Measurements from ENCODE around the gene SDK1.

The SDK1 gene

GRCh38 chr7:4076701-4077294, 775.7 kb downstream of the SDK1 start:
- Histone ChIP-seq H3K27me3 (replicated peaks; ENCODE audit: control insufficient read depth, insufficient read depth, low read length, poor library complexity, severe bottlenecking) (no peaks in the 10 kb centered on the region), H3K27ac (ENCODE audit: insufficient read depth, low read length, poor library complexity, severe bottlenecking) (no peak overlapping the region), H3K9me3 (ENCODE audit: control insufficient read depth, low read length) (no peaks in the 10 kb centered on the region), H3K4me1 (ENCODE audit: control insufficient read depth, insufficient read depth, low read length, poor library complexity, severe bottlenecking) (no peaks in the 10 kb centered on the region), H3K36me3 (ENCODE audit: control insufficient read depth, insufficient read depth, low read length) (no peaks in the 10 kb centered on the region), H3K4me3 (ENCODE audit: insufficient read depth, low read depth, low read length, poor library complexity, severe bottlenecking) (no peak overlapping the region)
- no peak for DNase-seq

GRCh38 chr7:4077980-4078379, 776.9 kb downstream of the SDK1 start:
- Histone ChIP-seq H3K9me3 (ENCODE audit: control insufficient read depth, low read length) (no peaks in the 10 kb centered on the region), H3K27me3 (replicated peaks; ENCODE audit: control insufficient read depth, insufficient read depth, low read length, poor library complexity, severe bottlenecking) (no peaks in the 10 kb centered on the region), H3K36me3 (ENCODE audit: control insufficient read depth, insufficient read depth, low read length) (no peaks in the 10 kb centered on the region), H3K27ac (ENCODE audit: insufficient read depth, low read length, poor library complexity, severe bottlenecking) (no peak overlapping the region), H3K4me3 (ENCODE audit: insufficient read depth, low read depth, low read length, poor library complexity, severe bottlenecking) (no peak overlapping the region), H3K4me1 (ENCODE audit: control insufficient read depth, insufficient read depth, low read length, poor library complexity, severe bottlenecking) (no peaks in the 10 kb centered on the region)
- DNase-seq: no peak

GRCh38 chr7:4078580-4078979, 777.5 kb downstream of the SDK1 start:
- no peaks in the 10 kb centered on the region for H3K36me3 ChIP-seq (ENCODE audit: control insufficient read depth, insufficient read depth, low read length)
- H3K4me3 ChIP-seq (ENCODE audit: insufficient read depth, low read depth, low read length, poor library complexity, severe bottlenecking): no peak overlapping the region
- DNase-seq: no peak
- no peaks in the 10 kb centered on the region for H3K4me1 ChIP-seq (ENCODE audit: control insufficient read depth, insufficient read depth, low read length, poor library complexity, severe bottlenecking)
- no peak overlapping the region for H3K27ac ChIP-seq (ENCODE audit: insufficient read depth, low read length, poor library complexity, severe bottlenecking)
- H3K9me3 ChIP-seq (ENCODE audit: control insufficient read depth, low read length): no peaks in the 10 kb centered on the region
- H3K27me3 ChIP-seq (replicated peaks; ENCODE audit: control insufficient read depth, insufficient read depth, low read length, poor library complexity, severe bottlenecking): no peaks in the 10 kb centered on the region

- Histone ChIP-seq H3K9me3 (ENCODE audit: control insufficient read depth, low read length) (no peaks in the 10 kb centered on the region), H3K4me3 (ENCODE audit: insufficient read depth, low read depth, low read length, poor library complexity, severe bottlenecking) (no peak overlapping the region), H3K27ac (ENCODE audit: insufficient read depth, low read length, poor library complexity, severe bottlenecking) (no peak overlapping the region), H3K27me3 (replicated peaks; ENCODE audit: control insufficient read depth, insufficient read depth, low read length, poor library complexity, severe bottlenecking) (no peaks in the 10 kb centered on the region), H3K4me1 (ENCODE audit: control insufficient read depth, insufficient read depth, low read length, poor library complexity, severe bottlenecking) (no peaks in the 10 kb centered on the region), H3K36me3 (ENCODE audit: control insufficient read depth, insufficient read depth, low read length) (no peaks in the 10 kb centered on the region)
- DNase-seq: no peak
These were observed 778.3 kb downstream of the SDK1 start for GRCh38 chr7:4079366-4079765.

GRCh38 chr7:4079956-4080355, 778.9 kb downstream of the SDK1 start:
- DNase-seq: no peak
- no peak overlapping the region for H3K27ac ChIP-seq (ENCODE audit: insufficient read depth, low read length, poor library complexity, severe bottlenecking)
- H3K4me1 ChIP-seq (ENCODE audit: control insufficient read depth, insufficient read depth, low read length, poor library complexity, severe bottlenecking): no peaks in the 10 kb centered on the region
- H3K27me3 ChIP-seq (replicated peaks; ENCODE audit: control insufficient read depth, insufficient read depth, low read length, poor library complexity, severe bottlenecking): no peaks in the 10 kb centered on the region
- H3K36me3 ChIP-seq (ENCODE audit: control insufficient read depth, insufficient read depth, low read length): no peaks in the 10 kb centered on the region
- H3K4me3 ChIP-seq (ENCODE audit: insufficient read depth, low read depth, low read length, poor library complexity, severe bottlenecking): no peak overlapping the region
- no peaks in the 10 kb centered on the region for H3K9me3 ChIP-seq (ENCODE audit: control insufficient read depth, low read length)

- DNase-seq: no peak
These were observed 779.9 kb downstream of the SDK1 start for GRCh38 chr7:4080954-4081353.

GRCh38 chr7:4083513-4083912, 782.5 kb downstream of the SDK1 start:
- DNase-seq: no peak
- Histone ChIP-seq H3K9me3 (ENCODE audit: control insufficient read depth, low read length) (no peaks in the 10 kb centered on the region), H3K27me3 (replicated peaks; ENCODE audit: control insufficient read depth, insufficient read depth, low read length, poor library complexity, severe bottlenecking) (no peaks in the 10 kb centered on the region), H3K36me3 (ENCODE audit: control insufficient read depth, insufficient read depth, low read length) (no peaks in the 10 kb centered on the region), H3K27ac (ENCODE audit: insufficient read depth, low read length, poor library complexity, severe bottlenecking) (no peak overlapping the region), H3K4me3 (ENCODE audit: insufficient read depth, low read depth, low read length, poor library complexity, severe bottlenecking) (no peak overlapping the region), H3K4me1 (ENCODE audit: control insufficient read depth, insufficient read depth, low read length, poor library complexity, severe bottlenecking) (no peaks in the 10 kb centered on the region)

More at GRCh38 chr7:4080954-4081353, 779.9 kb downstream of the SDK1 start:
- no peak overlapping the region for H3K27ac ChIP-seq (ENCODE audit: insufficient read depth, low read length, poor library complexity, severe bottlenecking)
- no peaks in the 10 kb centered on the region for H3K27me3 ChIP-seq (replicated peaks; ENCODE audit: control insufficient read depth, insufficient read depth, low read length, poor library complexity, severe bottlenecking)
- H3K36me3 ChIP-seq (ENCODE audit: control insufficient read depth, insufficient read depth, low read length): no peaks in the 10 kb centered on the region
- no peaks in the 10 kb centered on the region for H3K9me3 ChIP-seq (ENCODE audit: control insufficient read depth, low read length)
- no peaks in the 10 kb centered on the region for H3K4me1 ChIP-seq (ENCODE audit: control insufficient read depth, insufficient read depth, low read length, poor library complexity, severe bottlenecking)
- H3K4me3 ChIP-seq (ENCODE audit: insufficient read depth, low read depth, low read length, poor library complexity, severe bottlenecking): no peak overlapping the region

GRCh38 chr7:4084271-4084670, 783.2 kb downstream of the SDK1 start:
- no peaks in the 10 kb centered on the region for H3K4me1 ChIP-seq (ENCODE audit: control insufficient read depth, insufficient read depth, low read length, poor library complexity, severe bottlenecking)
- no peaks in the 10 kb centered on the region for H3K9me3 ChIP-seq (ENCODE audit: control insufficient read depth, low read length)
- no peak for DNase-seq
- H3K27me3 ChIP-seq (replicated peaks; ENCODE audit: control insufficient read depth, insufficient read depth, low read length, poor library complexity, severe bottlenecking): no peaks in the 10 kb centered on the region
- no peak overlapping the region for H3K27ac ChIP-seq (ENCODE audit: insufficient read depth, low read length, poor library complexity, severe bottlenecking)
- H3K36me3 ChIP-seq (ENCODE audit: control insufficient read depth, insufficient read depth, low read length): no peaks in the 10 kb centered on the region
- no peak overlapping the region for H3K4me3 ChIP-seq (ENCODE audit: insufficient read depth, low read depth, low read length, poor library complexity, severe bottlenecking)

GRCh38 chr7:4085937-4086691, 785.1 kb downstream of the SDK1 start:
- Histone ChIP-seq H3K9me3 (ENCODE audit: control insufficient read depth, low read length) (no peaks in the 10 kb centered on the region), H3K4me3 (ENCODE audit: insufficient read depth, low read depth, low read length, poor library complexity, severe bottlenecking) (no peak overlapping the region), H3K36me3 (ENCODE audit: control insufficient read depth, insufficient read depth, low read length) (no peaks in the 10 kb centered on the region), H3K27ac (ENCODE audit: insufficient read depth, low read length, poor library complexity, severe bottlenecking) (no peak overlapping the region), H3K4me1 (ENCODE audit: control insufficient read depth, insufficient read depth, low read length, poor library complexity, severe bottlenecking) (no peaks in the 10 kb centered on the region), H3K27me3 (replicated peaks; ENCODE audit: control insufficient read depth, insufficient read depth, low read length, poor library complexity, severe bottlenecking) (no peaks in the 10 kb centered on the region)
- no peak for DNase-seq

- no peaks in the 10 kb centered on the region for H3K36me3 ChIP-seq (ENCODE audit: control insufficient read depth, insufficient read depth, low read length)
- no peak for DNase-seq
- no peaks in the 10 kb centered on the region for H3K27me3 ChIP-seq (replicated peaks; ENCODE audit: control insufficient read depth, insufficient read depth, low read length, poor library complexity, severe bottlenecking)
- no peak overlapping the region for H3K4me3 ChIP-seq (ENCODE audit: insufficient read depth, low read depth, low read length, poor library complexity, severe bottlenecking)
- H3K9me3 ChIP-seq (ENCODE audit: control insufficient read depth, low read length): no peaks in the 10 kb centered on the region
- H3K27ac ChIP-seq (ENCODE audit: insufficient read depth, low read length, poor library complexity, severe bottlenecking): no peak overlapping the region
- H3K4me1 ChIP-seq (ENCODE audit: control insufficient read depth, insufficient read depth, low read length, poor library complexity, severe bottlenecking): no peaks in the 10 kb centered on the region
These were observed 785.7 kb downstream of the SDK1 start for GRCh38 chr7:4086723-4087122.

Data from effector memory CD4-positive, alpha-beta T cell (primary cell).